Liver (tissue), 9 donors: Measurements from ENCODE around the gene ANKRD34C. TPM values are rescaled to one million over a fixed set of nuclear protein-coding genes. Genes with fewer than 3 reads are reported as not detected.

Experiments used
- DNase-seq: peaks from one replicate; pipeline ENCODE4 v3.0.0-alpha.2; 2017; ENCODE audit warnings: low spot score
- H3K27ac ChIP-seq, 2 donors: one replicate each; pipeline ENCODE4 v1.7.0; 2013; ENCODE audit warnings: inconsistent platforms in 2 of 2, low read length in 2 of 2, control low read depth in 1 of 2, low read depth in 1 of 2, mild to moderate bottlenecking in 1 of 2
- H3K27me3 ChIP-seq, 4 donors: one replicate each; pipeline versions ENCODE4 v1.6.1 to v1.7.0; 2013; ENCODE audit warnings: low read length in 3 of 4, inconsistent platforms in 1 of 4, mild to moderate bottlenecking in 1 of 4, moderate library complexity in 1 of 4; ENCODE audit not compliant: control insufficient read depth in 4 of 4, insufficient read depth in 4 of 4
- H3K36me3 ChIP-seq, 4 donors: one replicate each; pipeline versions ENCODE4 v1.6.1 to v1.7.0; 2013; ENCODE audit warnings: low read length in 3 of 4, mild to moderate bottlenecking in 3 of 4, low read depth in 1 of 4, moderate library complexity in 1 of 4; ENCODE audit not compliant: control insufficient read depth in 4 of 4, insufficient read depth in 3 of 4
- H3K4me1 ChIP-seq, 4 donors: one replicate each; pipeline versions ENCODE4 v1.6.1 to v1.7.0; 2013; ENCODE audit warnings: low read length in 3 of 4, mild to moderate bottlenecking in 3 of 4, moderate library complexity in 1 of 4; ENCODE audit not compliant: control insufficient read depth in 4 of 4, insufficient read depth in 4 of 4
- H3K4me3 ChIP-seq, 3 donors: one replicate each; pipeline versions ENCODE4 v1.6.1 to v1.7.0; 2013; ENCODE audit warnings: low read length in 3 of 3, control low read depth in 1 of 3, low read depth in 1 of 3, mild to moderate bottlenecking in 1 of 3
- H3K9ac ChIP-seq, 2 donors: one replicate each; pipeline ENCODE4 v1.7.0; 2013; ENCODE audit warnings: low read length in 2 of 2, mild to moderate bottlenecking in 2 of 2, moderate library complexity in 2 of 2, control low read depth in 1 of 2, low read depth in 1 of 2
- H3K9me3 ChIP-seq, 4 donors: one replicate each; pipeline versions ENCODE4 v1.6.1 to v1.7.0; 2013; ENCODE audit warnings: low read length in 3 of 4; ENCODE audit not compliant: control insufficient read depth in 4 of 4
- ATF3 ChIP-seq: IDR thresholded peaks from 2 replicates; pipeline ENCODE4 v1.6.1; 2016; ENCODE audit warnings: antibody characterized with exemption
- EGR1 ChIP-seq, 2 donors: IDR thresholded peaks; 2 replicates each; pipeline ENCODE4 v1.6.1; 2016 to 2018; ENCODE audit warnings: antibody characterized with exemption in 2 of 2, low read depth in 2 of 2
- FOXA1 ChIP-seq: IDR thresholded peaks from 2 replicates; pipeline ENCODE4 v1.6.1; 2016; ENCODE audit warnings: antibody characterized with exemption
- FOXA2 ChIP-seq: IDR thresholded peaks from 2 replicates; pipeline ENCODE4 v1.6.1; 2016; ENCODE audit warnings: antibody characterized with exemption
- GABPA ChIP-seq, 2 donors: IDR thresholded peaks in 1 of 2; conservative IDR thresholded peaks in 1 of 2; 2 replicates each; pipeline ENCODE4 v1.6.1; 2016; ENCODE audit warnings: antibody characterized with exemption in 2 of 2, mild to moderate bottlenecking in 1 of 2, moderate library complexity in 1 of 2
- HNF4A ChIP-seq, 2 donors: conservative IDR thresholded peaks; 2 replicates each; pipeline ENCODE4 v1.6.1; 2016; ENCODE audit warnings: antibody characterized with exemption in 2 of 2, mild to moderate bottlenecking in 2 of 2
- HNF4G ChIP-seq: IDR thresholded peaks from 2 replicates; pipeline ENCODE4 v1.6.1; 2016; ENCODE audit warnings: antibody characterized with exemption
- JUND ChIP-seq, 2 donors: IDR thresholded peaks; 2 replicates each; pipeline ENCODE4 v1.6.1; 2016; ENCODE audit warnings: antibody characterized with exemption in 2 of 2
- MAX ChIP-seq: IDR thresholded peaks from 2 replicates; pipeline ENCODE4 v1.6.1; 2016; ENCODE audit warnings: antibody characterized with exemption
- NR2F2 ChIP-seq: IDR thresholded peaks from 2 replicates; pipeline ENCODE4 v1.6.1; 2016; ENCODE audit warnings: antibody characterized with exemption
- RAD21 ChIP-seq, 2 donors: IDR thresholded peaks; 2 replicates each; pipeline ENCODE4 v1.6.1; 2016; ENCODE audit warnings: antibody characterized with exemption in 2 of 2, mild to moderate bottlenecking in 2 of 2
- REST ChIP-seq: IDR thresholded peaks from 2 replicates; pipeline ENCODE4 v1.6.1; 2016; ENCODE audit warnings: antibody characterized with exemption, mild to moderate bottlenecking
- RXRA ChIP-seq, 2 donors: IDR thresholded peaks; 2 replicates each; pipeline ENCODE4 v1.6.1; 2017 to 2018; ENCODE audit warnings: antibody characterized with exemption in 2 of 2, mild to moderate bottlenecking in 1 of 2
- SP1 ChIP-seq: IDR thresholded peaks from 2 replicates; pipeline ENCODE4 v1.6.1; 2018; ENCODE audit warnings: antibody characterized with exemption, mild to moderate bottlenecking
- TAF1 ChIP-seq: conservative IDR thresholded peaks from 2 replicates; pipeline ENCODE4 v1.6.1; 2016; ENCODE audit warnings: antibody characterized with exemption, mild to moderate bottlenecking
- YY1 ChIP-seq: IDR thresholded peaks from 2 replicates; pipeline ENCODE4 v1.6.1; 2016; ENCODE audit warnings: antibody characterized with exemption, mild to moderate bottlenecking
- ZBTB33 ChIP-seq: IDR thresholded peaks from 2 replicates; pipeline ENCODE4 v1.6.1; 2016; ENCODE audit warnings: antibody characterized with exemption
- WGBS: extraction: QIAGEN DNeasy Blood & Tissue Kit; methylation state at CpG from one replicate; pipeline ENCODE4 v1.1.7; 2013; 5-methylcytosine and 5-hydroxymethylcytosine counted together
- polyA plus RNA-seq, 2 donors: library from polyadenylated mRNA; stranded (reverse) in 1 of 2; unstranded in 1 of 2; fragments of 200-250 nt in 1 of 2; fragments of >200 nt in 1 of 2; fragmentation: Nextera tagmentation in 1 of 2; extraction: Ambion mirVana in 1 of 2; gene quantifications; one replicate each; pipeline versions ENCODE4 v1.2.1 to v1.2.3, GENCODE V29; 2013 to 2015
- total RNA-seq, 2 donors: library from RNA; depleted of rRNA; stranded (reverse); fragments of >200 nt; gene quantifications; one replicate each; pipeline ENCODE4 v1.2.3, GENCODE V29; 2014
- TF ChIP-seq, protein P1 (sequence below): fragments of 150-350 bp; IDR thresholded peaks from 2 replicates; pipeline ENCODE4 v1.5.1; 2017; ENCODE audit warnings: improper control_type of control experiment, low read depth, low read length; ENCODE audit not compliant: missing input control
- donor health status: healthy.
- donor health status: healthy.
- donor health status: healthy.
- donor health status: healthy.
- donor health status: healthy.

ANKRD34C gene
- total and polyA plus RNA-seq, 4 donors: under 0.01 TPM; not detected in 3

DNA sequence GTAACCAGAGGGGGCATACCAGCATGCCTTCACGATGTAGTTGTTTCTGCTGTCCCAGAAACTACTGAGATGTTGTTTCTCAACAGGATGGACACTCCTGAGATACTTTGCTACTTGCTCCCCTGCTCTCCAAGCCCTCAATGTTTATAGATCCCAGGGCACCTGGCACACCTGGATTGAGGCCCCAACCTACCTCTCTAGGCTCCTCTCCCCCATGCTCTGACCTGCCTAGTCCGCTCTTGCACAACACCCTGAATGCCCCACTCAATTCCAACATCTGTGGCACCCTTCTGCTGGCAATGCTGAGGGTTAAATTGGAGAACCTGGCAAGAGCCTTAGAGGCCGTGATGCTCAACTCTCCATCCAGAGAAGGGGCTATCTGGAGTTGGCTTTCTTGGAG, 42.5 kb upstream of the ANKRD34C start:
- TF ChIP-seq TAF1 (no peak), RAD21 (IDR thresholded peaks at IDR 0.05) (no peak), JUND (IDR thresholded peaks at IDR 0.05) (no peak), RXRA (IDR thresholded peaks at IDR 0.05) (no peak), ZBTB33 (no peak), NR2F2 (no peak), REST (no peak), GABPA (IDR thresholded peaks at IDR 0.05 in 1 of 2, conservative IDR thresholded peaks at IDR 0.05 in 1 of 2) (no peak), ATF3 (no peak), HNF4G (no peak), YY1 (no peak), FOXA1 (no peak), SP1 (no peak), FOXA2 (no peak), HNF4A (conservative IDR thresholded peaks at IDR 0.05) (no peak), MAX (no peak), EGR1 (IDR thresholded peaks at IDR 0.05; ENCODE audit: low read depth in 2 of 2) (no peak)
- TF ChIP-seq, protein P1, sequence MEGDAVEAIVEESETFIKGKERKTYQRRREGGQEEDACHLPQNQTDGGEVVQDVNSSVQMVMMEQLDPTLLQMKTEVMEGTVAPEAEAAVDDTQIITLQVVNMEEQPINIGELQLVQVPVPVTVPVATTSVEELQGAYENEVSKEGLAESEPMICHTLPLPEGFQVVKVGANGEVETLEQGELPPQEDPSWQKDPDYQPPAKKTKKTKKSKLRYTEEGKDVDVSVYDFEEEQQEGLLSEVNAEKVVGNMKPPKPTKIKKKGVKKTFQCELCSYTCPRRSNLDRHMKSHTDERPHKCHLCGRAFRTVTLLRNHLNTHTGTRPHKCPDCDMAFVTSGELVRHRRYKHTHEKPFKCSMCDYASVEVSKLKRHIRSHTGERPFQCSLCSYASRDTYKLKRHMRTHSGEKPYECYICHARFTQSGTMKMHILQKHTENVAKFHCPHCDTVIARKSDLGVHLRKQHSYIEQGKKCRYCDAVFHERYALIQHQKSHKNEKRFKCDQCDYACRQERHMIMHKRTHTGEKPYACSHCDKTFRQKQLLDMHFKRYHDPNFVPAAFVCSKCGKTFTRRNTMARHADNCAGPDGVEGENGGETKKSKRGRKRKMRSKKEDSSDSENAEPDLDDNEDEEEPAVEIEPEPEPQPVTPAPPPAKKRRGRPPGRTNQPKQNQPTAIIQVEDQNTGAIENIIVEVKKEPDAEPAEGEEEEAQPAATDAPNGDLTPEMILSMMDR: no peak
- Histone ChIP-seq H3K4me3 (no peak overlapping the region), H3K27ac (no peak overlapping the region), H3K9me3 (no peaks in the 10 kb centered on the region), H3K4me1 (no peaks in the 10 kb centered on the region), H3K36me3 (no peaks in the 10 kb centered on the region), H3K9ac (no peak overlapping the region), H3K27me3 (peaks cover 0 to 4% (median 1%) of the 10 kb centered on the region in 4 donors)
- no peak for DNase-seq
- 72% methylated on average over 3 of the region's 3 CpGs for WGBS
